Glutamatergic neuron (in vitro differentiated cells): ENCODE results near the gene ZDHHC16. TPM values are rescaled to one million over a fixed set of nuclear protein-coding genes. Genes with fewer than 3 reads are reported as not detected.
"Not testable (repeated sequence)": the region's sequence is repeated elsewhere in the genome, so short reads cannot be mapped to it uniquely, and the experiment has no call there.

Source experiments
- DNase-seq: peaks from one replicate; pipeline ENCODE4 v3.0.0; 2022
- H3K27ac Mint-ChIP-seq: one replicate; pipeline ENCODE4 v1.8.0; 2020; ENCODE audit warnings: mild to moderate bottlenecking, mixed read lengths, inconsistent platforms; ENCODE audit not compliant: unreplicated experiment
- H3K27me3 Mint-ChIP-seq: one replicate; pipeline ENCODE4 v1.8.0; 2020; ENCODE audit warnings: mild to moderate bottlenecking, moderate library complexity, mixed read lengths, inconsistent platforms; ENCODE audit not compliant: unreplicated experiment
- H3K36me3 Mint-ChIP-seq: one replicate; pipeline ENCODE4 v1.8.0; 2020; ENCODE audit warnings: mild to moderate bottlenecking, mixed read lengths, inconsistent platforms; ENCODE audit not compliant: unreplicated experiment
- H3K4me1 Mint-ChIP-seq: one replicate; pipeline ENCODE4 v1.8.0; 2020; ENCODE audit warnings: mild to moderate bottlenecking, low read depth, mixed read lengths, inconsistent platforms; ENCODE audit not compliant: unreplicated experiment
- H3K4me3 Mint-ChIP-seq: one replicate; pipeline ENCODE4 v1.8.0; 2020; ENCODE audit warnings: mild to moderate bottlenecking, mixed read lengths, inconsistent platforms; ENCODE audit not compliant: unreplicated experiment
- H3K9me3 Mint-ChIP-seq: one replicate; pipeline ENCODE4 v1.8.0; 2020; ENCODE audit warnings: mild to moderate bottlenecking, moderate library complexity, mixed read lengths, inconsistent platforms; ENCODE audit not compliant: unreplicated experiment
- total RNA-seq: library from RNA; stranded (reverse); fragmentation: NEBNext Ultra II Directional; extraction: Animal tissue kit (Norgen Biotek cat#: 25700); gene quantifications from one replicate; pipeline ENCODE4 v1.2.1, GENCODE V29; 2021; ENCODE audit not compliant: unreplicated experiment
- TF ChIP-seq, protein P1 (sequence below): fragments of 200-600 bp; sonication (generic); IDR thresholded peaks from one replicate; pipeline ENCODE4 v1.5.0; 2021; ENCODE audit not compliant: partially characterized antibody, unreplicated experiment

Gene ZDHHC16
- total RNA-seq, 1 donor from 2014 or later, result 61.5 TPM

- peaks cover 2% of the 10 kb centered on the region for H3K9me3 Mint-ChIP-seq
Observed at GRCh38 chr10:97408496-97408992, 37.4 kb upstream of the ZDHHC16 start.

GRCh38 chr10:97411406-97411805, 34.6 kb upstream of the ZDHHC16 start:
- peaks cover 2% of the 10 kb centered on the region for H3K9me3 Mint-ChIP-seq
- no peak for DNase-seq
- H3K27ac Mint-ChIP-seq, result no peak overlapping the region
- H3K27me3 Mint-ChIP-seq, result no peaks in the 10 kb centered on the region
- H3K4me1 Mint-ChIP-seq, result peaks cover 6% of the 10 kb centered on the region
- H3K4me3 Mint-ChIP-seq, result no peak overlapping the region
- no peaks in the 10 kb centered on the region for H3K36me3 Mint-ChIP-seq
- TF ChIP-seq, protein P1, sequence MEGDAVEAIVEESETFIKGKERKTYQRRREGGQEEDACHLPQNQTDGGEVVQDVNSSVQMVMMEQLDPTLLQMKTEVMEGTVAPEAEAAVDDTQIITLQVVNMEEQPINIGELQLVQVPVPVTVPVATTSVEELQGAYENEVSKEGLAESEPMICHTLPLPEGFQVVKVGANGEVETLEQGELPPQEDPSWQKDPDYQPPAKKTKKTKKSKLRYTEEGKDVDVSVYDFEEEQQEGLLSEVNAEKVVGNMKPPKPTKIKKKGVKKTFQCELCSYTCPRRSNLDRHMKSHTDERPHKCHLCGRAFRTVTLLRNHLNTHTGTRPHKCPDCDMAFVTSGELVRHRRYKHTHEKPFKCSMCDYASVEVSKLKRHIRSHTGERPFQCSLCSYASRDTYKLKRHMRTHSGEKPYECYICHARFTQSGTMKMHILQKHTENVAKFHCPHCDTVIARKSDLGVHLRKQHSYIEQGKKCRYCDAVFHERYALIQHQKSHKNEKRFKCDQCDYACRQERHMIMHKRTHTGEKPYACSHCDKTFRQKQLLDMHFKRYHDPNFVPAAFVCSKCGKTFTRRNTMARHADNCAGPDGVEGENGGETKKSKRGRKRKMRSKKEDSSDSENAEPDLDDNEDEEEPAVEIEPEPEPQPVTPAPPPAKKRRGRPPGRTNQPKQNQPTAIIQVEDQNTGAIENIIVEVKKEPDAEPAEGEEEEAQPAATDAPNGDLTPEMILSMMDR, result no peak

More at GRCh38 chr10:97408496-97408992, 37.4 kb upstream of the ZDHHC16 start:
- H3K27me3 Mint-ChIP-seq, result peaks cover 1% of the 10 kb centered on the region
- H3K4me3 Mint-ChIP-seq, result no peak overlapping the region
- H3K36me3 Mint-ChIP-seq, result no peaks in the 10 kb centered on the region
- no peak overlapping the region for H3K27ac Mint-ChIP-seq
- H3K4me1 Mint-ChIP-seq, result peaks cover 3% of the 10 kb centered on the region
- TF ChIP-seq, protein P1, result no peak
- DNase-seq, result no peak

GRCh38 chr10:97412891-97413304, 33.1 kb upstream of the ZDHHC16 start:
- TF ChIP-seq, protein P1, result no peak
- peak overlapping the region; percentile 12 for H3K27ac Mint-ChIP-seq
- no peak overlapping the region for H3K4me3 Mint-ChIP-seq
- H3K9me3 Mint-ChIP-seq, result no peaks in the 10 kb centered on the region
- peaks cover 14% of the 10 kb centered on the region for H3K4me1 Mint-ChIP-seq
- H3K27me3 Mint-ChIP-seq, result peaks cover 2% of the 10 kb centered on the region
- no peak for DNase-seq
- no peaks in the 10 kb centered on the region for H3K36me3 Mint-ChIP-seq

DNA sequence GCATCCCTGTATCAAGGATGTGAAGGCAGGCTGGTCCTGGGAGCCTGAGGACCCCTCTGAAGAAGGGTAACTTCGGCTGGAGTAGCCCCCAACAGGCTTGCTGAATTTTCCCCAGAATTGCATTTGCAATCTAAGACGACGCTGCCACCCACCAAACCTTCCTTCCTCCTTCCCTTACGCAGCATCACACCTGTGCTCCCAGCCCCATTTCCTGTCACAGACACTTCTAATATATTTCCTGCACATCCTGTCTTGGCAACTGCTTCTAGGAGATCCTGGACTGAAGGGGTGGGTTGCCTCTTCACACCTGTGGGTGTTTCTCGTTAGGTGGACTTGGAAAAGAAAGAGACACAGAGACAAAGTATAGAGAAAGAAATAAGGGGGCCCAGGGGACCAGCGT, 29.4 kb upstream of the ZDHHC16 start:
- H3K27ac Mint-ChIP-seq, result no peak overlapping the region
- H3K9me3 Mint-ChIP-seq, result peaks cover 7% of the 10 kb centered on the region
- TF ChIP-seq, protein P1, result no peak
- H3K27me3 Mint-ChIP-seq, result peaks cover 7% of the 10 kb centered on the region
- H3K36me3 Mint-ChIP-seq, result no peaks in the 10 kb centered on the region
- peaks cover 26% of the 10 kb centered on the region for H3K4me1 Mint-ChIP-seq
- DNase-seq, result no peak
- no peak overlapping the region for H3K4me3 Mint-ChIP-seq

DNA sequence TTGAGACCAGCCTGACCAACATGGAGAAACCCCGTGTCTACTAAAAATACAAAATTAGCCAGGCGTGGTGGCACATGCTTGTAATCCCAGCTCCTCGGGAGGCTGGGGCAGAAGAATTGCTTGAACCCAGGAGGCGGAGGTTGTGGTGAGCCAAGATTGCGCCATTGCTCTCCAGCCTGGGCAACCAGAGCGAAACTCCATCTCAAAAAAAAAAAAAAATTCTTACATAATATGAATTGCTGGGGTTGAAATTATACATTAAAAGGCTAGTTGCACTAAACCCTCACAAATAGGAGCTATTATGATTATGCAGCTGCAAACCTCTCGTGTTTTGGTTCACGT, 22.2 kb upstream of the ZDHHC16 start:
- peaks cover 13% of the 10 kb centered on the region for H3K4me1 Mint-ChIP-seq
- H3K27me3 Mint-ChIP-seq, H3K27ac Mint-ChIP-seq, H3K36me3 Mint-ChIP-seq, DNase-seq, H3K9me3 Mint-ChIP-seq, H3K4me3 Mint-ChIP-seq: not testable (repeated sequence)
